NCI-H2107 (cell line): Measurements from ENCODE around the gene BCLAF1.

Experiments
- DNase-seq: peaks from one replicate; lab custom pipeline; 2025; lab: John Stamatoyannopoulos, UW

BCLAF1 gene

GRCh38 chr6:136289579-136290409, at the start of gene BCLAF1:
Gene BCLAF1 (minus strand): TSS chr6:136289846. CDS start chr6:136279866, 9,980 bp downstream.
- DNase-seq = peak; percentile 97

GRCh38 chr6:136338486-136338885, 48.8 kb upstream of the BCLAF1 start:
- DNase-seq = no peak

GRCh38 chr6:136337606-136338005, 48.0 kb upstream of the BCLAF1 start:
- no peak for DNase-seq

GRCh38 chr6:136337121-136337520, 47.5 kb upstream of the BCLAF1 start:
- no peak for DNase-seq

GRCh38 chr6:136335736-136336363, 46.2 kb upstream of the BCLAF1 start:
- no peak for DNase-seq

- no peak for DNase-seq
Measured at GRCh38 chr6:136334853-136335252, 45.2 kb upstream of the BCLAF1 start.

GRCh38 chr6:136334465-136334846, 44.8 kb upstream of the BCLAF1 start:
- no peak for DNase-seq

- DNase-seq = no peak
Measured at GRCh38 chr6:136333824-136334464, 44.3 kb upstream of the BCLAF1 start.

- DNase-seq = no peak
Measured at GRCh38 chr6:136331461-136331860, 41.8 kb upstream of the BCLAF1 start.

- DNase-seq = no peak
Measured at GRCh38 chr6:136330634-136331033, 41.0 kb upstream of the BCLAF1 start.

GRCh38 chr6:136326038-136326553, 36.5 kb upstream of the BCLAF1 start:
- DNase-seq = peak; percentile 6

- no peak for DNase-seq
Measured at GRCh38 chr6:136324686-136325380, 35.2 kb upstream of the BCLAF1 start.

GRCh38 chr6:136323431-136324112, 33.9 kb upstream of the BCLAF1 start:
- no peak for DNase-seq

GRCh38 chr6:136319732-136320131, 30.1 kb upstream of the BCLAF1 start:
- no peak for DNase-seq

- DNase-seq = no peak
Measured at GRCh38 chr6:136318676-136319075, 29.0 kb upstream of the BCLAF1 start.

GRCh38 chr6:136317971-136318370, 28.3 kb upstream of the BCLAF1 start:
- no peak for DNase-seq

GRCh38 chr6:136317021-136317694, 27.5 kb upstream of the BCLAF1 start:
- peak; percentile 55 for DNase-seq

- no peak for DNase-seq
Measured at GRCh38 chr6:136315594-136315993, 25.9 kb upstream of the BCLAF1 start.

GRCh38 chr6:136312975-136313374, 23.3 kb upstream of the BCLAF1 start:
- DNase-seq = no peak

- no peak for DNase-seq
Measured at GRCh38 chr6:136309729-136310311, 20.2 kb upstream of the BCLAF1 start.

GRCh38 chr6:136309171-136309570, 19.5 kb upstream of the BCLAF1 start:
- no peak for DNase-seq
